Measurements from ENCODE around the gene NCAPG.
"Not testable (repeated sequence)": the region's sequence is repeated elsewhere in the genome, so short reads cannot be mapped to it uniquely, and the experiment has no call there.

Gene NCAPG

DNA sequence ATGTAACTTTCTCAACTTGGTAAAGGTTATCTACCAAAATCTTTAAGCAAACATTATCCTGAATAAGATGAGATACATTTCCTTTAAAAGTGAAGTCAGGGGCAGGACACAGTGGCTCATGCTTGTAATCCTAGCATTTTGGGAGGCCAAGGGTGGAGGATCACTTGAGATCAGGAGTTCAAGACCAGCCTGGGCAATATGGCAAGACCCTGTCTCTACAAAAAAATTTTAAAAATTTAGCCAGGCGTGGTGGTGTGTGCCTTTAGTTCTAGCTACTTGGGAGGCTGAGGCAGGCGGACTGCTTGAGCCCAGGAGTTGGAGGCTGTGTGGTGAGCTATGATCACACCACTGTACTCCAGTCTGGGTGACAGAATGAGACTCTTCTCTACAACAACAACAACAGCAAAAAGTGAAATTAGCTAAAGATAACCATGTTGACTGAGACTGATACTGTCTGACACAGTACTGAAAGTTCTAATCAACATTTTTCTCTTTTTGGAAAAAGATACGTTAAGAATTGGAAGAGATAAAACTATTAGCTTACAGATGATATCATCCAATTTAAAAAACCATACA, 5.1 kb upstream of the NCAPG start:
- DNase-seq = no peak

DNA sequence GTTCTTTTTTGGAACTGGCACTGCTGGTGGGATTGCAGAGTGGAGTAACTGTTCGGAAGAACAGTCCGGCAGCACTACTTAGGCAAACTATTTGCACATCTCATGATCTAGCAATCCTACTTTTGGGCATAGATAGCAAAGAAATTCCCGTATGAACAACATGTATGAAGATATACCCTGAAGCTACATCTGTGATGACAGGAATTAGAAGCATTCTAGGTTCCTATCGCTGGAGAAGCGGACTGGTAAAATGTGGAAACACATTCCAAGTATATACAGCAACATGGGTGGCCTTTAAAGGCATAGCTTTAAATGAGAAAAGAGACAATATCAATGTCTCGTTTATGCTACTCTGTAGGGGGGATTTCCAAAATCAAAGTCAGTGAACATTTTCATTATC, 3.3 kb upstream of the NCAPG start:
- no peak for DNase-seq

DNA sequence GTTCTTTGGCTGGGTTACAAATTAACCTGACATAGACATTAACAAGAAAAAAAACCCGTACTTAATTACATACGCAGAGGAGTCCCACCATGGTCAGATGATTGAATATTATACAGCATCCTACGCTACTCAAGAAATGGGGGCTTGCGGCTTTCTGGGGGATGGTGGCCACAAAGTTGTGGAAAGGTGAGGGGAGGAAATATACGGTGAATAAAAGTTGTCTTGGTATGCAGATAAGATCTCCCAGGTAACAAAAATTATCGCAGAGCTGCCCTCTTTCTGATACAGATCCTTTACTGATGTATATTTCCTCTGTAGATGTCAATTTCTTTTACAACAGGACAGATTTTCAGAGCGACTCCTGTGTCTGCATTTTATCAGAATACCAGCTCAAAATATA, 1.1 kb upstream of the NCAPG start:
- no peak for DNase-seq

DNA sequence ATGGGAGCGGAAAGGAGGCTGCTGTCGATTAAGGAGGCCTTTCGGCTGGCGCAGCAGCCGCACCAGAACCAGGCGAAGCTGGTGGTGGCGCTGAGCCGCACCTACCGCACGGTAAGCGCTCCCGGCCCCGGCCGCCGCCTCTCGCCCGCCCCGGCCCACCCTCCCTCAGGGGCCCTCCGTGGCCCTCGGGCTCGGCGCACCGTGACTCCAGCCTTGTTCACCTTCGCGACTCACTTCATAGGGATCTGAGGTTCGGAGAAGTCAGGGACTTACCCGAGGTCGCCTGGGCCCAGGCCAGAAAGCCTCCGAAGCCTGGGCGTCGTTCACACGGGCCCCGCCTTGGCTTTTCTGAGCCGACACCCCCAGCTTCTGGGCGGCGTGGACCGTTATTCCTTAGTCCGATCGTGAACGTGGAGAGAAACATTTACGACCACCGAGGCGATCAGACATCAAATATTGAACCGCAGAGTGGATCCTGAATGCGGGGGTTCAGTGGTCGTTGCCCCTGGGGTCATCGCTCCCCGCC, 362 bp downstream of the NCAPG start:
- no peak for DNase-seq

DNA sequence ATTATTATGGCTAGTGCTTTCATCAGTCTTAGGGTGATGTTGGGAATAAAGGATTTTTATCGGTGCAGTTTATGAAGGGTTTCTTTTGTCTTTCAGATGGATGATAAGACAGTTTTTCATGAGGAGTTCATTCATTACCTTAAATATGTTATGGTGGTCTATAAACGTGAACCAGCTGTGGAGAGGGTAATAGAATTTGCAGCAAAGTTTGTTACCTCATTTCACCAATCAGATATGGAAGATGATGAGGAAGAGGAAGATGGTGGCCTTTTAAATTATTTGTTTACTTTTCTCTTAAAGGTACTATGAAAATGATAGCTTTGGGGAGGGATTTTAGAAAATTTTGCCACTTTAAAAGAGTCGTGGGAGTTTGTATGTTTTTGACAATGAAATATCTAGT, 1.3 kb downstream of the NCAPG start:
- no peak for DNase-seq

DNA sequence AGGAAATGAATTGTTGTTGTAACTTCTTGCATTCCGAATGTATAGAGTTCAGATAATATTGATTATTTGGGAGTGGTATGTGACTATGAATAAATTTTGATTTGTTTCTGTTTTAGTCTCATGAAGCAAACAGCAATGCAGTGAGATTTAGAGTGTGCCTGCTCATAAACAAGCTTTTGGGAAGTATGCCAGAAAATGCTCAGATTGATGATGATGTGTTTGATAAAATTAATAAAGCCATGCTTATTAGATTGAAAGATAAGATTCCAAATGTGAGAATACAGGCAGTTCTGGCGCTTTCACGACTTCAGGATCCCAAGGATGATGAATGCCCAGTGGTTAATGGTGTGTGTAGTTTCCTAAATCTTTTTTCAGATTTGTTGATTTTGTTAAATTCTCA, 2.0 kb downstream of the NCAPG start:
- DNase-seq = no peak

DNA sequence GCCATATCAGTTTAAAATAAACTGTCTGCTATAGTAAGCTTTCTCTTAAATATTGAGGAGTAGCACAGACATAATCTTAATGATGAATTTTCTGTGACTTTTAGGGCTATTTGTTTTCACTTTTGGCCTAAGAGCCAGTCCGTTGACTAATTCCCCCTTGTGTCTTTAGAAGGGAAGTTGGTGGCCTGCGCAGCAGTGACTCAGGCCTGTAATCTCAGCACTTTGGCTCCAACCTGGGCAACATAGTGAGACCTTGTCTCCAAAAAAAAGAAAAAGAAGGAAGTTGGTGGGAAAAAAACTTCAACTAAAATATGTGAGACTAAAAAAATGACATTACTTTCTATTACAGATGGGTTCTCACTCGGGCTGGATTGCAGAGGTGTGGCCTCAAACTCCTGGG, 3.4 kb downstream of the NCAPG start:
- no peak for DNase-seq

DNA sequence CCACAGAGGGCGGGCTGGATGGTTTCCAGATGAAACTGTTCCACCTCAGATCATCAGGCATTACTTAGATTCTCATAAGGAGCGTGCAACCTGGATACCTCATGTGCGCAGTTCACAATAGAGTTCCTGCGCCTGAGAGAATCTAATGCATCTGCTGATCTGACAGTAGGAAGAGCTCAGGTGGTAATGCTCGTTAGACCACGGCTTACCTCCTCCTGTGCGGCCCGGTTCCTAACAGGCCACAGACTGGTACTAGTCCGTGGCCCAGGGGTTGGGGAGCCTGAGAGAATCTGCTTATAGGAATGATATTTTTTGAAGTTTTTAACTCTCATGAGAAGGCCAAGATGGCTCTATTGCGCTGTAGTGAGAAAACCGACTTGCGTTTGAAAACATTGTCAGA, 5.4 kb downstream of the NCAPG start:
- no peak for DNase-seq

DNA sequence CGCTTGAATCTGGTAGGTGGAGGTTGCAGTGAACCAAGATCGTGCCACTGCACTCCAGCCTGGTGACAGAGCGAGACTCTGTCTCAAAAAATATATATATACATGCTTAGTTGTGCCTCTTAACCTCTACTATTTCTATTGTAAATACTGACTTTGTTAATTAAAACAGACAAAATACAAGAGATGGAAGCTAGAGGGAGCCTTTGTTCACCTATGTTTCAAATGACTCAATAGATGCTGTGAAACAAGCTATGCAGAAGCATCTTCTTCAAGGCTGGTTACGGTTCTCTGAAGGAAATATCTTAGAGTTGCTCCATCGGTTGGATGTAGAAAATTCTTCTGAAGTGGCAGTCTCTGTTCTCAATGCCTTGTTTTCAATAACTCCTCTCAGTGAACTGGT, 6.2 kb downstream of the NCAPG start:
- no peak for DNase-seq

DNA sequence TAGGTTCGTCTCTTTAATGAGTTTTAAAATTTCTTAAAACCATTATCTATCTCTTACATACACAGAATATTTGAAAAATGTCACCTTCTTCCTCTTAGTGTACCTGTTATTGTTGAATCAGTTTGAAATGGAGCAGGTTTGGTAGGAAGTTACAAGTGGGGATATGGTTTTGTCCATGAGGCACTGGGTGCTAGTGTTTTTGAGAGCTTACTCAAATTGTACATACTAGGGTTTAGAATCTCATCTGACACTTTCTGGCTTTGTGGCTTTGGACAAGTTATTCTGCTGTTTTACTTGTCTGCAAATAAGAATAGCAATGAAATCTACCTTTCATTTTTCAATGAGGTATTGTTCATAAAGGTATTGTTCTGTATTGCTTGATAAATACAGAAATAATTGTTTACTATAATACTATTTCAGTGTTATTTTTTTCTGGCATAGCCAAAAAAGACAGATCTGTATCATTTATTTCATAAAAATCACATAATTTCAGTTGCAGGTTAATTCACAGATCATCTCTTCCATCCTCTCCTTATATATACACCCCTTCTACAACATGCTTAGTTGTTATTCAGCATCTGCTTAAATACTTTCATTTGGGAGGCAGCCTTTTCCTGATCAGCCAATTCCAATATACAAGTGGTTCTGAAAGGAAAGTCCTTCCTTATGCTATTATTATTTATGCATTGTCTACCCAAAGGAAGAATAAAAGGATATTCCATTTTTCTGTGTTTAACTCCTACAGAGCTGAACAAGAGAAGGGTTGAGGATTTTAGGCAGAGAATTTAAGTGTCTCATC, 13.3 kb downstream of the NCAPG start:
- no peak for DNase-seq

DNA sequence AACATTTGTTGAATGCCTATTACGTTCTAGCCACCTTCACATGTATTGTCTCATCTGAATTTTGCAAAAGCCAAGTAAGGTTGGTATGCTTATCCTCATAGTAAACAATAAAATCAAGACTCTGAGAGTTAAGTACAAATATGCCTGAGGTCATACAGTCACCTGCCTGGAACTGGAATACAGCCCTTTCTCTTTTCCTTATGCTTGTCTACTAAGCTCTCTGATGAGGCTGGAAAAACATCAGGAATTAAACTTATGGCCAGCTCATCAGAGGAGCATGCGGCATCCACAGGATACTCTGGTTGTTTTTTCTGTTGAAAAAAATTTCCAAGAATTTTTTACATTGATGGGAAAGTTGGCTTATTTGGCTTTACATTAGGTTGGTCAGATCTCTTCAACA, 35.5 kb downstream of the NCAPG start:
- no peak for DNase-seq

DNA sequence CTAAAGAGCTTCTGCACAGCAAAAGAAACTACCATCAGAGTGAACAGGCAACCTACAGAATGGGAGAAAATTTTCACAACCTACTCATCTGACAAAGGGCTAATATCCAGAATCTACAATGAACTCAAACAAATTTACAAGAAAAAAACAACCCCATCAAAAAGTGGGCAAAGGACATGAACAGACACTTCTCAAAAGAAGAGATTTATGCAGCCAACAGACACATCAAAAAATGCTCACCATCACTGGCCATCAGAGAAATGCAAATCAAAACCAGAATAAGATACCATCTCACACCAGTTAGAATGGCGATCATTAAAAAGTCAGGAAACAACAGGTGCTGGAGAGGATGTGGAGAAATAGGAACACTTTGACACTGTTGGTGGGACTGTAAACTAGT, 39.5 kb downstream of the NCAPG start:
- DNase-seq = not testable (repeated sequence)

DNA sequence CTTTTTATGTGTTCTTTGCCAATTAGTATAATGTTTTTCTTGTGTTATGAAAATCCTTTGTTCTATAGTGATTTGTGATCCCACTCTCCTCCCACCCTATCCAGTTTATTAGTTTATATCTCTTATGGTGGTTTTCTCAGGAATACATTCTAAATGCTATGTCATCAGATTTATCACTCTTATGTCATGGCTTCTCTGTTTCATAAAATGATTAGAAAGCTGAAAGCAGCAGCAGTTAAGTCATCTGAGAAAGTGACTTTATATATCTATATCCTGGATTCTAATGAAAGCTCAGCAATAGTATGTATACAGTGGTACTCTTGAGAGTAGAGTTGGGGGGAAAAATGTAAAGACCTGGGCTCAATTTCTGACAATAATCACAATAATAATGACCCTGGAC, 41.2 kb downstream of the NCAPG start:
- DNase-seq = no peak

DNA sequence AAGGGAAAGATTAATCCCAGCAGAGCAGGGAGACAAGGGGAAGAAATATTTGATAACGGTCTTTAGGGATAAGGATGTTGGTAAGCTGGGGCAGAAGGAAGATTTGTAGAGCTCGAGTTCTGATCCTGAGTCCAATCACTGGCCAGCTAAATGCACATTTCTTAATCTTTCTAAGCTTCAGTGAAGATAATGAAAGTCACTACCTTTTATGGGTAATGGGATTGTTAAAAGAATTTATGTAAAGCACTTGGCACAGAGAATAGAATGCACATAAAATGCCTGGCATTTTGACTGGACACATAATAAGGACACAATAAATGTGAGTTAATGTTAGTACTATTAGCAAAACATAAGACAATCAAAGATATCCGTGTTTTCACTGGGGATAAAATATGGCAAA, 43.3 kb downstream of the NCAPG start:
- no peak for DNase-seq

DNA sequence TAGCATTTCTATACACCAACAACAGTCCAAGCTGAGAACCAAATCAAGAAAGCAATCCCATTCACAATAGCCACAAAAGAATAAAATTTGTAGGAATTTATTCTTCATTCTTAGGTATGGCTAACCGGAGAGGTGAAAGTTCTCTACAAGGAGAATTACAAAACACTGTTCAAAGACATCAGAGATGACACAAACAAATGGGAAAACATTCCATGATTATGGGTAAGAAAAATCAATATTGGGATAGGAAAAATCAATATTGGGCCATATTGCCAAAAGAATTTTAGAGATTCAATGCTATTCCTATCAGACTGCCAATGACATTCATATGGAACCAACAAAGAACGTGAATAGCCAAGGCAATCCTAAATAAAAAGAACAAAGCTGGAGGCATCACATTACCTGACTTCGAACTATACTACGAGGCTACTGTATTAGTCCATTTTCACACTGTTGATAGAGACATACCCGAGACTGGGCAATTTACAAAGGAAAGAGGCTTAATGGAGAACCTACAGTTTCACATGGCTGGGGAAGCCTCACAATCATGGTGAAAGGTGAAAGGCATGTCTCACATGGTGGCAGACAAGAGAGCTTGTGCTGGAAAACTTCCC, 49.1 kb downstream of the NCAPG start:
- no peak for DNase-seq

DNA sequence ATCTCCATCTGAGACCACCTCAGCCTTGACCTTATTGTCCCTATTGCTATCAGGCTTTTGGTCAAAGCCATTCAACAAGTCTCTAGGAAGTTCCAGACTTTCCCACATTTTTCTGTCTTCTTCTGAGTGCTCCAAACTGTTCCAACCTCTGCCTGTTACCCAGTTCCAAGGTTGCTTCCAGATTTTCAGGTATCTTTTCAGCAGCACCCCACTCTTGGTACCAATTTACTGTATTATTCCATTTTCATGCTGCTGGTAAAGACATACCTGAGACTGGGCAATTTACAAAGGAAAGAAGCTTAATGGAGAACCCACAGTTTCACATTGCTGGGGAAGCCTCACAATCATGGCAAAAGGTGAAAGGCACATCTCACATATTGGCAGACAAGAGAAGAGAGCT, 51.1 kb downstream of the NCAPG start:
- DNase-seq = not testable (repeated sequence)

DNA sequence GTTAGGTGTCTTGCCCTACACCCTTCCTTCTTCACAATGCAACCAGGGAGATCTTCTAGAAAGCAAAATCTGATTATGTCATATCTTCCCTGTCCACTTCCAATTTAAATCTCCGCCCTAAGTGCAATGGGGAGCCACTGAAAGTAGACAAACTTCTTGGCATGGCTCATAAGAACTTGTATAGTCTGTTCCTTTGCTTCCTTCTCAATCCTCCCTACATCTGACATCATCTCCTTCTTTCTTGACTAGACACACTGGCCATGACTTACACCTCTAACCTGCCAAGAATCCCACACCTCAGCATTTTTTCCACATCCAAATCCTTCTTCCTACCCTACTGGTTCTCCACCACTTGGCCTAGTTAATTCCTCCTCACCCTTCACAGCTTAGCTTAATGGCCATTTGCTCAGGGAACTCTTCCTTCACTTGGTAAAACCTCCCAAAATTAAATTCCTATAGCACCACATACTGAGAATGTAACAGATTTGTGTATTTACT, 55.1 kb downstream of the NCAPG start:
- no peak for DNase-seq

DNA sequence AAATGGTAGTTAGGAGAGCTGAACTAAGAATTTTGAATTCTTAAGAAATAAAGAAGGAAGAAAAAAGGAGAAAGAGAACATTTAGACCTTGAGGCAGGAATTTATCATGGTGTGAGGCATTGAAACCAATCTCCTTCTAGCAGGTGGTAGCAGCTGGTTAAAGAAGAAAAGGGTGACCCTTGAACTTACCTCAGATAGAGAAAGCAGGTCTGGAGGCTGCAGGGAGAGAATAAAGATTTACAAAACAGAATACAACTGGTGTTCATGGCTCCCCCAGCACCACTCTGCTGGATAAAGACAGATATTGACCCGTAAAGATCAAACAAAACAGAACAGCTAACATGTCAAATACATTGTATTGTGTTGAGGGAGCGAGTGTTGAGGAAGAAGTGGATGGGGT, 56.0 kb downstream of the NCAPG start:
- DNase-seq = no peak

DNA sequence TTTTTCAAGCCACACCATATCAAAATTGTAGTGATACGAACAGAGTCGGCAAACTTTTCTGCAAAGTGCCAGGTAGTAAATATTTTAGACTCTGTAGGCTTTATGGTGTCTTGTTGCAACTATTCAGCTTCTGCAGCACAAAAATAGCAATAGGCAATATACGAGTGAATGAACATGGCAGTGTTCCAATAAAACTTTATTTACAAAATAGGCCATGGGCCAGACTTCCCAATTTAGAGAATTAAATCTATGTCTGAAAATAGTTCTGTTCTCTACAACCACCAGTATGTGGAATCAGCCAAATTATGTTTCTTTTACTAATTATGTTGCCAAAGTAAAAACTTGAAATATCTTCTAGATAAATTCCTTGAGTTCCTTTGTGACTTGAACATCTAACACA, 56.5 kb downstream of the NCAPG start:
- no peak for DNase-seq

DNA sequence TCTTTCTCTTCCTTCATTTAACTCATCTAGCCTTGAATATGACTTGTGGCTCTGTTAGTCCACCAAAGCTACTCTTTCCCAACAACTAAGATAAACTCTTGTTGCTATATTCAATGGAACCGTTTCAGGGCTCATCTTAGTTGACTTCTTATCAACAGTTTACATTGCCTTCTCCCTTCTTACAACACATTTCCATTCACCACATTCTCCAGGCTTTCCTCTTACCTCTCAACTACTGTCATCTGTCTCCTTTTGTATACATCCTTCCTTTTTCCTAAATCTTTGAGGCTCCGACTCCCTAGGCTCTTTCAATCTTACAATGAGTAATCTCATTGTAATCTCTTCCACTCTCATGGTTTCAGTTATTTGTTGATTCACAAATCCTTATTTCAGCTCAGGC, 58.5 kb downstream of the NCAPG start:
- DNase-seq = no peak

DNA sequence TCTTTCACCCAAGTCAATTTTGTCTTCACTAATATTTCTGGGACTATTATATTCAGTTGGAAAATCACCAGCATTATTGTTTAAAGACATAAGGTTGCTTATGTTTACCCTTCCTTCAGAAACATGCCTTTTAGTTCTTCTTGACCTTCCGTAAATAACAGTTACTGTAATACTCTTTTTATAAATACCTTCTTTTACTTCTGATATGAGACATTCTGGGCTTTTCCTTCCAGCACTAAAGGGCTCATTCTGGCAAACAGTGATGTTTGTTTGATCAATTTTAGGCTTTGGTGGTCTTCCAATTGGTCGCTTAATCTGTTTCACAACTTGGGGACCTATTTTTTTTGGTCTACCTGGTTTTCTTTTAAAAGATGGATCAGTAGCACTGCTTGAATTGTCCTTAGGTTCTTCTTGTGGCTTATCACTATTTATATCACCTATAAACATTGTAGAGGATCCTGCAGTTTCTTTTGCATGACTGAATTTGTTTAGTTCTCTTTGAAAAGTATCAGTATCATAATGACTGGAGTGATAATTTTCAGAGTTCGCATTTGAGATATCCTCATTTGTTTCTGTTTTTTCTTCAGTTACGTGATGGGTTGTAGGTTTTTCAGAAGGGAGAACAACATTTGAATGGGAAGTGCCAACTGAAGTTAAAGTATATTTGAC, 64.8 kb downstream of the NCAPG start:
- DNase-seq = no peak

DNA sequence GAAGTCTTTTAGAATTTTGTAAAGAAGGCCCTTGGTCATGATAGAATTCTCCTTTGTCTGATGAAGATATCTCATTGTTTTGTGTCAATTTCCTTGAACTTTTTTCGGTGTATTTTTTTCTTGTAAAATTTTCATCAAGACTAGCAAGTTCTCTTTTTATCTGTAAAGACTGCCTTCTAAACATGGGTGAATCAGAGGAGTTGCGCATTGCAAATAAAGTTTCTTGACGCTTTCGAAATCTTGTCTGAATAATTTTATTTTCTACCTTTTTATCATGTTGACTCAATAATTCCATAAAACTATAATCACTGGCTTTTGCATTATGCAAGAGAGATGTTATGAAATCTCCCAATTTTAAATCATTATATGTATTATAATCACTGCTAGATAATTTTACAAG, 66.2 kb downstream of the NCAPG start:
- DNase-seq = no peak

DNA sequence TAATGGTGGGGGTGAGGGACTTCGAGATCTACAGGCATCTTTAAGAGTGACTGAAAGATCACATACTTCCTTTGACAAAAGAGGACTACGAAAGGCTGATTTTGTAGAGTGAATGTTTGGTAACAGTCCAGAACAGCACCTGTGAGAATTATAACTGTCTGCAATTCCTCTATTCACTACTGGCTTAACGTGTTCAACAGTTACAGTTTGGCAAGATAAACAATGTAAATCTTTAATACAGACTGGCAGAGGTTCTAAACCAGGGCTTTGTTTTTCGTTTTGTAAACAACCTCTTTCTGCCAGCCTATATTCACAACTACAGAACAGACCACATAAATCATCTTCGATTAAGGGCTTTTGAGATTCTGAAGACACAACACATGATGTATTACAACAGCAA, 66.9 kb downstream of the NCAPG start:
- no peak for DNase-seq

DNA sequence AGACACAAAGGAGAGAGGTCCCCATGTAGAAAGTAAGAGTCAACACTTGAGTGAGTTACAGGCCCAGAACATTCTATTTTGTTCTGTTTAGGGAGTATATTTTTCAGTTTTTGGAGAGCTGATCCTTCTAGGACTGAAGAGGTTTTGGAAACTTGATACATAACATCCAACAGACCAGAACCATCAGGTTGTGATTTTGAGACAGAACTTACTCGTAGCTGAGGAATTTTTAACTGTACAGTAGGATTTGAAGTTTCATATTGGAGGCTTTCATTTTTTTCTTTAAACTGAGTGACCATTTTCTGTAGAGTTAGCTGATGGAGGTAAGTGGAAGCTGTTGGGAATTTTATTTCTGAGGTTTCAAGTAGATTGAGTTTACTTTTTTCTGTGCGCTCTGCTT, 73.3 kb downstream of the NCAPG start:
- DNase-seq = no peak

Data from NCI-H446 treated with DMSO at 0.1 percent for 48 hours (cell line).